ENCODE data around the gene REELD1. TPM values are rescaled to one million over a fixed set of nuclear protein-coding genes. Genes with fewer than 3 reads are reported as not detected.

REELD1 gene
- total RNA-seq, 1 donor from 2014 or later, result not detected

- intact Hi-C loops (cut with micrococcal nuclease), result no loop called here
- Mint-ChIP-seq H3K9me3 (no peaks in the 10 kb centered on the region), H3K36me3 (ENCODE audit: low read depth) (no peaks in the 10 kb centered on the region), H3K27ac (no peak overlapping the region), H3K27me3 (no peaks in the 10 kb centered on the region), H3K4me3 (no peak overlapping the region), H3K4me1 (peaks cover 4% of the 10 kb centered on the region)
- no peak for DNase-seq
Measured at GRCh38 chr4:146237092-146237491, 22.8 kb downstream of the REELD1 start.

- H3K27me3 Mint-ChIP-seq, result no peaks in the 10 kb centered on the region
- peaks cover 8% of the 10 kb centered on the region for H3K4me1 Mint-ChIP-seq
- no peaks in the 10 kb centered on the region for H3K9me3 Mint-ChIP-seq
- DNase-seq, result no peak
- no peaks in the 10 kb centered on the region for H3K36me3 Mint-ChIP-seq (ENCODE audit: low read depth)
- intact Hi-C loops (cut with micrococcal nuclease), result no loop called here
- H3K27ac Mint-ChIP-seq, result no peak overlapping the region
- no peak overlapping the region for H3K4me3 Mint-ChIP-seq
Measured at GRCh38 chr4:146238107-146238506, 23.8 kb downstream of the REELD1 start.

- DNase-seq, result peak; percentile 80
- H3K27ac Mint-ChIP-seq, result peak overlapping the region; percentile 91
- H3K9me3 Mint-ChIP-seq, result no peaks in the 10 kb centered on the region
- intact Hi-C loops (cut with micrococcal nuclease), result loop anchor here (1.0 to 2.0 kb wide), 6 partner anchors 90 to 853 kb away; partner anchors contain the start of gene ZNF827
- peaks cover 31% of the 10 kb centered on the region for H3K4me1 Mint-ChIP-seq
- peak overlapping the region; percentile 80 for H3K4me3 Mint-ChIP-seq
- no peaks in the 10 kb centered on the region for H3K27me3 Mint-ChIP-seq
- H3K36me3 Mint-ChIP-seq (ENCODE audit: low read depth), result no peaks in the 10 kb centered on the region
Measured at GRCh38 chr4:146243141-146243882, 29.0 kb downstream of the REELD1 start.

- Mint-ChIP-seq H3K27ac (peak overlapping the region; percentile 91), H3K4me3 (peak overlapping the region; percentile 80), H3K9me3 (no peaks in the 10 kb centered on the region), H3K36me3 (ENCODE audit: low read depth) (no peaks in the 10 kb centered on the region), H3K27me3 (no peaks in the 10 kb centered on the region), H3K4me1 (peaks cover 31% of the 10 kb centered on the region)
- DNase-seq, result no peak
- intact Hi-C loops (cut with micrococcal nuclease), result loop anchor here (1.0 to 2.0 kb wide), 6 partner anchors 89 to 853 kb away; partner anchors contain the start of gene ZNF827
Measured at GRCh38 chr4:146243883-146244277, 29.5 kb downstream of the REELD1 start.

- H3K27ac Mint-ChIP-seq, result no peak overlapping the region
- H3K27me3 Mint-ChIP-seq, result no peaks in the 10 kb centered on the region
- H3K4me1 Mint-ChIP-seq, result peaks cover 31% of the 10 kb centered on the region
- no peaks in the 10 kb centered on the region for H3K9me3 Mint-ChIP-seq
- H3K4me3 Mint-ChIP-seq, result peak overlapping the region; percentile 80
- DNase-seq, result no peak
- H3K36me3 Mint-ChIP-seq (ENCODE audit: low read depth), result no peaks in the 10 kb centered on the region
- intact Hi-C loops (cut with micrococcal nuclease), result no loop called here
Measured at GRCh38 chr4:146244496-146244895, 30.2 kb downstream of the REELD1 start.

- Mint-ChIP-seq H3K4me3 (no peak overlapping the region), H3K36me3 (ENCODE audit: low read depth) (no peaks in the 10 kb centered on the region), H3K27ac (peak overlapping the region; percentile 1), H3K27me3 (no peaks in the 10 kb centered on the region), H3K9me3 (no peaks in the 10 kb centered on the region), H3K4me1 (peaks cover 31% of the 10 kb centered on the region)
- DNase-seq, result no peak
- intact Hi-C loops (cut with micrococcal nuclease), result no loop called here
Measured at GRCh38 chr4:146245246-146245645, 30.9 kb downstream of the REELD1 start.

- H3K4me3 Mint-ChIP-seq, result no peak overlapping the region
- no peak for DNase-seq
- intact Hi-C loops (cut with micrococcal nuclease), result no loop called here
Measured at GRCh38 chr4:146245850-146246249, 31.5 kb downstream of the REELD1 start.

GRCh38 chr4:146246381-146246780 is 32.0 kb downstream of the REELD1 start:
- Mint-ChIP-seq H3K27me3 (no peaks in the 10 kb centered on the region), H3K36me3 (ENCODE audit: low read depth) (no peaks in the 10 kb centered on the region), H3K27ac (no peak overlapping the region), H3K4me1 (peaks cover 30% of the 10 kb centered on the region), H3K9me3 (no peaks in the 10 kb centered on the region), H3K4me3 (no peak overlapping the region)
- intact Hi-C loops (cut with micrococcal nuclease), result no loop called here
- DNase-seq, result no peak

More at GRCh38 chr4:146245850-146246249, 31.5 kb downstream of the REELD1 start:
- H3K36me3 Mint-ChIP-seq (ENCODE audit: low read depth), result no peaks in the 10 kb centered on the region
- H3K27ac Mint-ChIP-seq, result peak overlapping the region; percentile 7
- H3K27me3 Mint-ChIP-seq, result no peaks in the 10 kb centered on the region
- H3K4me1 Mint-ChIP-seq, result peaks cover 31% of the 10 kb centered on the region
- H3K9me3 Mint-ChIP-seq, result no peaks in the 10 kb centered on the region

- Mint-ChIP-seq H3K4me1 (peaks cover 27% of the 10 kb centered on the region), H3K36me3 (ENCODE audit: low read depth) (no peaks in the 10 kb centered on the region), H3K27me3 (no peaks in the 10 kb centered on the region), H3K27ac (no peak overlapping the region), H3K4me3 (no peak overlapping the region), H3K9me3 (no peaks in the 10 kb centered on the region)
- DNase-seq, result no peak
- intact Hi-C loops (cut with micrococcal nuclease), result no loop called here
Measured at GRCh38 chr4:146247356-146247755, 33.0 kb downstream of the REELD1 start.

GRCh38 chr4:146252969-146253611 is 38.8 kb downstream of the REELD1 start:
- H3K9me3 Mint-ChIP-seq, result no peaks in the 10 kb centered on the region
- no peak overlapping the region for H3K27ac Mint-ChIP-seq
- no peak for DNase-seq
- intact Hi-C loops (cut with micrococcal nuclease), result no loop called here
- H3K4me1 Mint-ChIP-seq, result no peaks in the 10 kb centered on the region
- peaks cover 1% of the 10 kb centered on the region for H3K36me3 Mint-ChIP-seq (ENCODE audit: low read depth)
- no peaks in the 10 kb centered on the region for H3K27me3 Mint-ChIP-seq
- no peak overlapping the region for H3K4me3 Mint-ChIP-seq

GRCh38 chr4:146255463-146255862 is 41.1 kb downstream of the REELD1 start:
- Mint-ChIP-seq H3K4me1 (no peaks in the 10 kb centered on the region), H3K27ac (no peak overlapping the region), H3K36me3 (ENCODE audit: low read depth) (peaks cover 8% of the 10 kb centered on the region), H3K9me3 (no peaks in the 10 kb centered on the region), H3K4me3 (no peak overlapping the region), H3K27me3 (no peaks in the 10 kb centered on the region)
- DNase-seq, result no peak
- intact Hi-C loops (cut with micrococcal nuclease), result no loop called here

GRCh38 chr4:146255874-146256273 is 41.5 kb downstream of the REELD1 start:
- Mint-ChIP-seq H3K27me3 (no peaks in the 10 kb centered on the region), H3K4me3 (no peak overlapping the region), H3K27ac (no peak overlapping the region), H3K4me1 (no peaks in the 10 kb centered on the region), H3K36me3 (ENCODE audit: low read depth) (peaks cover 8% of the 10 kb centered on the region), H3K9me3 (no peaks in the 10 kb centered on the region)
- no peak for DNase-seq
- intact Hi-C loops (cut with micrococcal nuclease), result no loop called here

GRCh38 chr4:146256328-146256727 is 42.0 kb downstream of the REELD1 start:
- Mint-ChIP-seq H3K27me3 (no peaks in the 10 kb centered on the region), H3K27ac (no peak overlapping the region), H3K36me3 (ENCODE audit: low read depth) (peaks cover 8% of the 10 kb centered on the region), H3K9me3 (no peaks in the 10 kb centered on the region), H3K4me1 (no peaks in the 10 kb centered on the region), H3K4me3 (no peak overlapping the region)
- no peak for DNase-seq
- intact Hi-C loops (cut with micrococcal nuclease), result no loop called here

- Mint-ChIP-seq H3K27me3 (no peaks in the 10 kb centered on the region), H3K4me3 (no peak overlapping the region), H3K4me1 (no peaks in the 10 kb centered on the region), H3K36me3 (ENCODE audit: low read depth) (peaks cover 8% of the 10 kb centered on the region), H3K9me3 (no peaks in the 10 kb centered on the region), H3K27ac (no peak overlapping the region)
- intact Hi-C loops (cut with micrococcal nuclease), result no loop called here
- DNase-seq, result no peak
Measured at GRCh38 chr4:146257511-146257910, 43.2 kb downstream of the REELD1 start.

All from activated CD4-positive, alpha-beta T cell treated with anti-CD3 and anti-CD28 coated beads, Interleukin-2, amount 10 ng/mL, durations not matched to agents 24 days and 14 days (primary cell).